Esophagus muscularis mucosa (tissue), 3 donors: Measurements from ENCODE around the gene SCAMP3.

ENCODE experiments used
- POLR2AphosphoS5 ChIP-seq, 2 donors: sonication (generic); formaldehyde crosslinking; IDR thresholded peaks; one replicate each; pipeline ENCODE4 v1.6.1; 2017; ENCODE audit warnings: antibody characterized with exemption in 2 of 2
- TF ChIP-seq, protein P1 (sequence below), 3 experiments: fragments of 200-600 bp in 2 of 3; fragments of 450-650 bp in 1 of 3; sonication (generic) in 2 of 3; IDR thresholded peaks; one replicate each; pipeline ENCODE4 v1.5.1; 2017 to 2019; ENCODE audit warnings: antibody characterized with exemption in 3 of 3, mild to moderate bottlenecking in 2 of 3, moderate library complexity in 1 of 3

DNA sequence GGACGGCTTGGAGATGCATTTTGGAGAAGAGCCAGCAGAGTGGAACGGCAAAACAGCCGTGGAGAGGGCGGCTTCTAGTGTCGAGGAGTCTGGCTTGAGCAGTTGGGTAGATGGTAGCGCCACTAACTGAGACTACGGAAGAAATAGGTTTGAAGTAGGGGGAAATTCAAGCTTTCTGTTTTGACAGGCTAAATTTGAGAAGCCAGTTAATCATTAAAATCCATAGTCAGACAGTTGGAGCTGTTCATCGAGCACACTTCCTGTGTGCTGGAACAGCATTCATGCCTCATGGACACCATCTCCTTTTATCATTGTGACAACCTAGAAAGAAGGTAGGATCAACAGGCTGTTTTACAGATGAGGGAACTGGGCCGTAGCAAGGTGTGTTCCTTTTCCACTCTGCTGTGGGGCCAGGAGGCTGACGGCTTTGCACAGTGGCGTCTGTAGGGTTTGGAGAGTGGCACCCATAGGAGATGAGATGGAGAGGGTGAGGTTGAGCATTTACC lies 42.5 kb upstream of the SCAMP3 start:
- TF ChIP-seq POLR2AphosphoS5 (IDR thresholded peaks at IDR 0.05): no peak
- TF ChIP-seq, protein P1, sequence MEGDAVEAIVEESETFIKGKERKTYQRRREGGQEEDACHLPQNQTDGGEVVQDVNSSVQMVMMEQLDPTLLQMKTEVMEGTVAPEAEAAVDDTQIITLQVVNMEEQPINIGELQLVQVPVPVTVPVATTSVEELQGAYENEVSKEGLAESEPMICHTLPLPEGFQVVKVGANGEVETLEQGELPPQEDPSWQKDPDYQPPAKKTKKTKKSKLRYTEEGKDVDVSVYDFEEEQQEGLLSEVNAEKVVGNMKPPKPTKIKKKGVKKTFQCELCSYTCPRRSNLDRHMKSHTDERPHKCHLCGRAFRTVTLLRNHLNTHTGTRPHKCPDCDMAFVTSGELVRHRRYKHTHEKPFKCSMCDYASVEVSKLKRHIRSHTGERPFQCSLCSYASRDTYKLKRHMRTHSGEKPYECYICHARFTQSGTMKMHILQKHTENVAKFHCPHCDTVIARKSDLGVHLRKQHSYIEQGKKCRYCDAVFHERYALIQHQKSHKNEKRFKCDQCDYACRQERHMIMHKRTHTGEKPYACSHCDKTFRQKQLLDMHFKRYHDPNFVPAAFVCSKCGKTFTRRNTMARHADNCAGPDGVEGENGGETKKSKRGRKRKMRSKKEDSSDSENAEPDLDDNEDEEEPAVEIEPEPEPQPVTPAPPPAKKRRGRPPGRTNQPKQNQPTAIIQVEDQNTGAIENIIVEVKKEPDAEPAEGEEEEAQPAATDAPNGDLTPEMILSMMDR (IDR thresholded peaks at IDR 0.05): no peak
